Measurements from ENCODE around the gene EXO5.
"Not testable (repeated sequence)": the region's sequence is repeated elsewhere in the genome, so short reads cannot be mapped to it uniquely, and the experiment has no call there.

EXO5 gene

DNA sequence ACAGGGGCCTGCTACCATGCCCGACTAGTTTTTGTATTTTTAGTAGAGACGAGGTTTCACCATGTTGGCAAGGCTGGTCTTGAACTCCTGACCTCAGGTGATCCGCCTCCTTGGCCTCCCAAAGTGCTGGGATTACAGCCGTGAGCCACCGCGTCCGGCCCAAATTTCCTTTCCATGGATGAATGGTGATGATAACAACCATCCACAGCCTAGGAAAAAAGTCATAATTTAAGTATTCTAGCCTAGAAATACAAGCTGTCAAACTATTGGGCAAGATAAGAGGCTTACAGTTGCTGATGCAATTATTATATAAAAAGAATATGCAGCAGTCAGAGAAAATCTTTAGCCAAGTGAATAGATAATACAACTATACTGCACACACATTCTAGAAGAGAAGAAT lies 46.2 kb downstream of the EXO5 start:
- DNase-seq, result not testable (repeated sequence)

DNA sequence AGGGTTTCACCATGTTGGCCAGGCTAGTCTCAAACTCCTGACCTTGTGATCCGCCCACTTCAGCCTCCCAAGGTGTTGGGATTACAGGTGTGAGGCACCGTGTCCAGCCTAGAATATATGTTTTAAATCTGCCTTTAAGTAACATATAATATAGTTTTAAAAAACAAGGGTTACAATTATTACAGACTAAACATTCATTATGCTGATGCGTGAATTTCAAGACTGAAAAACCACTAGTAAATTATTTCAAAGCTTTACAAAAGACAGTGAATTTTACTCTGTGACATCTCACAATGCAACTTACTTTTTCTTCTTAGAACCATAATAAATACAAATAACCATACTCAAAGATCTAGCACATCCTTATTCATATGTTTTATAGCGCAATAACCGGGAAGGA lies 47.6 kb downstream of the EXO5 start:
- DNase-seq, result no peak

DNA sequence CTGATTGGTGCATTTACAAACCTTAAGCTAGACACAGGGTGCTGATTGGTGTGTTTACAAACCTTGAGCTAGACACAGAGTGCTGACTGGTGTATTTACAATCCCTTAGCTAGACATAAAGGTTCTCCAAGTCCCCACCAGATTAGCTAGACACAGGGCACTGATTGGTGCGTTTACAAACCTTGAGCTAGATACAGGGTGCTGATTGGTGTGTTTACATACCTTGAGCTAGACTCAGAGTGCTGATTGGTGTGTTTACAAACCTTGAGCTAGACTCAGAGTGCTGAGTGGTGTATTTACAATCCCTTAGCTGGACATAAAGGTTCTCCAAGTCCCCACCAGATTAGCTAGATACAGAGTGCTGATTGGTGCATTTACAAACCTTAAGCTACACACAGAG lies 49.7 kb downstream of the EXO5 start:
- DNase-seq, result not testable (repeated sequence)

DNA sequence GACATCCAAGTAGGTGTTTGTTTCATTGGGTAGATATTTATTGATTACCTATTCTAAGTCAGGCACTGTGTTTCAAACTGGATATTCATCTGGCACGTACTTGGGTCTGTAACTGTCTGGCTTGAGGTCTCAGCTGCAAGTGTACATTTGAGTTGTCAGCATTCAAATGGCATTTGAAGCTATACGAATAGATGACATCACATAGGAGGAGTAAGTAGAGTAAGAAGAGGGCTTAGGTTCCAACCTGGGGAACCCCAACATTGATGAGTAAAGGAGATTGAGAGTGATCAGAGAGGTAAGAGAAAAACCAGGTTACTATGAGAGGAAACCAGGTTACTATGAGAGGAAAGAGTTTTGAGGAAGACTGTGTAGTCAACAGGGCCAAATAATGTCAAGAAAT lies 53.6 kb downstream of the EXO5 start:
- DNase-seq, result no peak

DNA sequence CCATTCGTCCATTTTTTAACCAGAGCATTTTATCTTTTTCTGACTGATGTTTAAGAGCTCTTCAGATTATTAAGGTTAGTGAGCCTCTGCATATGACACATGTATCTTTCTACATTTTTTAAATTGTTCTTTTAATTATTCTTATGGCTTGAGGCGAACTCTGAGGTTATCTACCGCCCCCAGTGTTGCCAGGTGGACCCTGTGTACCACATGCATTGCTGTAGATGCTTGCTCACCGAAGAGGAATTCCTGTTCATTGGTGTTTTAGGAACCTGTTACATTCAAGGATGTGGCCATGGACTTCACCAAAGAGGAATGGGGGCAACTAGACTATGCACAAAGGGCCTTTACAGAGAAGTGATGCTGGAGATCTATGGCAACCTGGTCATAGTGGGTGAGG lies 54.7 kb downstream of the EXO5 start:
- no peak for DNase-seq

DNA sequence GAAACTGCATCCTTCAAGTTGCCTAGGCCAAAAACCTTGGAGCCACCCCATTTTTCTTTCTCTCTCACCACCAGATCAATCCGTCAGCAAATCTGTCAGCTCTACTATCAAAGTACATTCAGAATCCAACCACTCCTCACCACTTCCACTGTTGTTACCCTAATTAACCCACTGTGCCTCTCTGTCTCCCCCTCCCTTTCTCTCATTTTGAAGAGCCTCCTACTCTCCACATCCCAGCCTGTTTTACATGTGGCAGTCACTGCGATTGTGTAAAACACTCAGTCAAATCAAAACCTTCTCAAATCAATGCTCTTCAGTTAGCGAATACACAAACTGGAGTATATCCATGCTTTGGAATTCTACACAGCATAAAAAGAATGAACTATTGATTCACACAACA lies 55.9 kb downstream of the EXO5 start:
- no peak for DNase-seq

DNA sequence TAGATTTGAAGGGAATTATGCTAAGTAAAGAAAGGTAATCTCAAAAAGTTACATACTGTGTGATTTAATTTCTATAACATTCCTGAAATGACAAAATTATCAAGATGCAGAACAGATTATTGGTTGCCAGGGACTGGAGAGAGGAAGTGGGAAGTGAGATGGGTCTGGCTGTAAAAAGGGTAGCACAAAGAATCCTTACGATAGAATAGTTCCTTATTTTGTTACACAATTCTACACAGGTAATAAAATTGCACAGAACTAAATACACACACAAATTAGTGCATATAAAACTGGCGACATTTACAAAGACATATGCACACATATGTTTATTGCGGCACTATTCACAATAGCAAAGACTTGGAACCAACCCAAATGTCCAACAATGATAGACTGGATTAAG lies 56.3 kb downstream of the EXO5 start:
- no peak for DNase-seq

Measured in activated effector memory CD4-positive, alpha-beta T cell treated with Interleukin-2 at 50 U/mL for 16 hours (primary cell).